HepG2 (cell line): ENCODE data around the gene SPCS1. TPM values are rescaled to one million over a fixed set of nuclear protein-coding genes. Genes with fewer than 3 reads are reported as not detected.

Experiments used
- ARID3A ChIP-seq: IDR thresholded peaks from 2 replicates; pipeline ENCODE4 v1.6.1; 2012; ENCODE audit warnings: low read depth, low read length, improper control_type of control experiment
- CREB1 ChIP-seq, 2 experiments: fragments of 450-650 bp in 1 of 2; IDR thresholded peaks; 2 replicates each; pipeline ENCODE4 v1.6.1; 2016 to 2017; ENCODE audit warnings: control low read depth in 1 of 2, mild to moderate bottlenecking in 1 of 2, missing compliant biosample characterization in 1 of 2, missing genetic modification characterization in 1 of 2
- E2F2 ChIP-seq: sonication (generic); formaldehyde crosslinking; IDR thresholded peaks from 2 replicates; pipeline ENCODE4 v1.4.0; 2020; ENCODE audit warnings: missing genetic modification reagents, borderline replicate concordance
- ESRRA ChIP-seq: sonication (generic); formaldehyde crosslinking; IDR thresholded peaks from 2 replicates; pipeline ENCODE4 v1.5.1; 2020; ENCODE audit warnings: mild to moderate bottlenecking, low read depth, missing genetic modification reagents
- KDM5A ChIP-seq: fragments of 200-600 bp; sonication (generic); IDR thresholded peaks from 2 replicates; pipeline ENCODE4 v1.7.0; 2018; ENCODE audit warnings: antibody characterized with exemption, mild to moderate bottlenecking, low read length, borderline replicate concordance
- KDM6A ChIP-seq: IDR thresholded peaks from 2 replicates; pipeline ENCODE4 v1.6.1; 2016; ENCODE audit warnings: low read depth
- RBM39 ChIP-seq: fragments of 200-400 bp; formaldehyde crosslinking; IDR thresholded peaks from one replicate; pipeline ENCODE4 v1.6.1; 2018; ENCODE audit warnings: antibody characterized with exemption, mild to moderate bottlenecking, low read depth, low read length; ENCODE audit not compliant: poor library complexity, severe bottlenecking
- SRY ChIP-seq: sonication (generic); formaldehyde crosslinking; IDR thresholded peaks from 2 replicates; pipeline ENCODE4 v1.8.0; 2022; ENCODE audit warnings: mild to moderate bottlenecking, missing genetic modification reagents
- TAF15 ChIP-seq: fragments of 200-400 bp; formaldehyde crosslinking; IDR thresholded peaks from one replicate; pipeline ENCODE4 v1.6.1; 2018; ENCODE audit warnings: mild to moderate bottlenecking, low read depth, low read length; ENCODE audit not compliant: poor library complexity, severe bottlenecking
- U2AF2 ChIP-seq: fragments of 200-400 bp; formaldehyde crosslinking; IDR thresholded peaks from 2 replicates; pipeline ENCODE4 v1.6.1; 2017; ENCODE audit warnings: low read depth, mild to moderate bottlenecking, low read length
- ZBTB10 ChIP-seq: sonication (generic); formaldehyde crosslinking; IDR thresholded peaks from 2 replicates; pipeline ENCODE4 v1.4.0; 2020; ENCODE audit warnings: missing genetic modification reagents, borderline replicate concordance
- ZBTB34 ChIP-seq: sonication (generic); formaldehyde crosslinking; IDR thresholded peaks from 2 replicates; pipeline ENCODE4 v1.8.0; 2022; ENCODE audit warnings: mild to moderate bottlenecking, missing genetic modification reagents
- ZBTB7B ChIP-seq: sonication (generic); formaldehyde crosslinking; IDR thresholded peaks from 2 replicates; pipeline ENCODE4 v1.4.0; 2020; ENCODE audit warnings: missing genetic modification reagents
- ZFP36L1 ChIP-seq: sonication (generic); formaldehyde crosslinking; IDR thresholded peaks from 2 replicates; pipeline ENCODE4 v1.8.0; 2022; ENCODE audit warnings: mild to moderate bottlenecking, missing genetic modification reagents, moderate library complexity
- ZIK1 ChIP-seq: sonication (generic); formaldehyde crosslinking; IDR thresholded peaks from 2 replicates; pipeline ENCODE4 v1.5.0; 2020; ENCODE audit warnings: mild to moderate bottlenecking, low read depth, missing genetic modification reagents, borderline replicate concordance
- ZNF207 ChIP-seq: fragments of 450-650 bp; IDR thresholded peaks from 2 replicates; pipeline ENCODE4 v1.6.1; 2016; ENCODE audit warnings: antibody characterized with exemption, borderline replicate concordance
- ZNF3 ChIP-seq: IDR thresholded peaks from 2 replicates; pipeline ENCODE4 v1.7.0; 2017; ENCODE audit warnings: inconsistent platforms
- ZNF496 ChIP-seq: sonication (generic); formaldehyde crosslinking; IDR thresholded peaks from 2 replicates; pipeline ENCODE4 v1.8.1; 2023; ENCODE audit warnings: mild to moderate bottlenecking, moderate library complexity, missing genetic modification reagents; ENCODE audit not compliant: insufficient replicate concordance
- ZNF576 ChIP-seq: sonication (generic); formaldehyde crosslinking; IDR thresholded peaks from 2 replicates; pipeline ENCODE4 v1.4.0; 2020; ENCODE audit warnings: mild to moderate bottlenecking, missing genetic modification reagents
- ZNF598 ChIP-seq: sonication (generic); formaldehyde crosslinking; IDR thresholded peaks from 2 replicates; pipeline ENCODE4 v1.5.1; 2020; ENCODE audit warnings: mild to moderate bottlenecking, missing genetic modification reagents, borderline replicate concordance
- polyA plus RNA-seq, 8 experiments: library from polyadenylated mRNA; depleted of rRNA in 3 of 8; stranded (reverse) in 7 of 8; unstranded in 1 of 8; fragments of >200 nt; fragmentation: Illumina TruSeq in 4 of 8; extraction: Trizol in 4 of 8; gene quantifications; 2 replicates each; pipeline versions ENCODE4 v1.2.1 to v1.2.3, GENCODE V29; 2011 to 2016; ENCODE audit warnings: low read depth in 4 of 8, missing spikeins in 1 of 8, mixed read lengths in 1 of 8; ENCODE audit not compliant: insufficient read depth in 1 of 8
- total RNA-seq, 5 experiments: library from RNA; depleted of rRNA; stranded (reverse); fragments of >200 nt; fragmentation: Illumina TruSeq; extraction: Trizol; gene quantifications; 2 replicates each; pipeline ENCODE4 v1.2.3, GENCODE V29; 2016; ENCODE audit warnings: low read depth in 1 of 5

Gene SPCS1
- total and polyA plus RNA-seq, 2 of the 13 experiments (the other 11 are each of a cell fraction or from before 2014, with no cell fraction given), result 84.6 to 120 TPM

- TF ChIP-seq ZBTB10 (CRISPR knock-in tag) (no peak), ZNF496 (CRISPR knock-in tag) (no peak), SRY (CRISPR knock-in tag) (peak; percentile 89), ZFP36L1 (CRISPR knock-in tag) (peak; percentile 83), KDM6A (CRISPR knock-in tag) (0 out of 2 replicates have a peak, but pooled peaks have one; percentile 15), ZNF576 (CRISPR knock-in tag) (peak; percentile 85), U2AF2 (0 out of 2 replicates have a peak, but pooled peaks have one; percentile 39), ZIK1 (peak; percentile 92; the same call in 1 of the 2 replicates), ZNF598 (CRISPR knock-in tag) (peak; percentile 55; the same call in 1 of the 2 replicates), TAF15 (no peak), ZNF3 (CRISPR knock-in tag) (no peak), CREB1 (IDR thresholded peaks at IDR 0.05) (peak; percentile 95), CREB1 (CRISPR knock-in tag; IDR thresholded peaks at IDR 0.05) (peak; percentile 91), ZBTB7B (peak; percentile 36; the same call in 1 of the 2 replicates), ESRRA (CRISPR knock-in tag) (peak; percentile 76; the same call in 1 of the 2 replicates), E2F2 (no peak), ARID3A (no peak), ZBTB34 (CRISPR knock-in tag) (peak; percentile 60; the same call in 1 of the 2 replicates), ZNF207 (no peak), KDM5A (peak; percentile 55; the same call in 1 of the 2 replicates), RBM39 (no peak)
Observed at GRCh38 chr3:52685709-52686691, 19.9 kb upstream of the SPCS1 start, which contains the start of the genes GNL3 and PBRM1 (continued).
